Coronary artery (tissue), 2 donors: ENCODE measurements around the gene IGLL5.

Experiments used
- DNase-seq: peaks from one replicate; pipeline ENCODE4 v3.0.0-alpha.2; 2017; ENCODE audit warnings: low spot score
- H3K27ac ChIP-seq, 2 donors: fragments of 200-600 bp; sonication (generic); one replicate each; pipeline ENCODE4 v1.5.1; 2016 to 2019
- H3K4me3 ChIP-seq: fragments of 200-600 bp; sonication (generic); 2 replicates; pipeline ENCODE4 v1.5.1; 2016; ENCODE audit warnings: mild to moderate bottlenecking, moderate library complexity
- TF ChIP-seq, protein P1 (sequence below): fragments of 200-600 bp; sonication (generic); IDR thresholded peaks from one replicate; pipeline ENCODE4 v1.5.1; 2019; ENCODE audit warnings: antibody characterized with exemption

Gene IGLL5

DNA sequence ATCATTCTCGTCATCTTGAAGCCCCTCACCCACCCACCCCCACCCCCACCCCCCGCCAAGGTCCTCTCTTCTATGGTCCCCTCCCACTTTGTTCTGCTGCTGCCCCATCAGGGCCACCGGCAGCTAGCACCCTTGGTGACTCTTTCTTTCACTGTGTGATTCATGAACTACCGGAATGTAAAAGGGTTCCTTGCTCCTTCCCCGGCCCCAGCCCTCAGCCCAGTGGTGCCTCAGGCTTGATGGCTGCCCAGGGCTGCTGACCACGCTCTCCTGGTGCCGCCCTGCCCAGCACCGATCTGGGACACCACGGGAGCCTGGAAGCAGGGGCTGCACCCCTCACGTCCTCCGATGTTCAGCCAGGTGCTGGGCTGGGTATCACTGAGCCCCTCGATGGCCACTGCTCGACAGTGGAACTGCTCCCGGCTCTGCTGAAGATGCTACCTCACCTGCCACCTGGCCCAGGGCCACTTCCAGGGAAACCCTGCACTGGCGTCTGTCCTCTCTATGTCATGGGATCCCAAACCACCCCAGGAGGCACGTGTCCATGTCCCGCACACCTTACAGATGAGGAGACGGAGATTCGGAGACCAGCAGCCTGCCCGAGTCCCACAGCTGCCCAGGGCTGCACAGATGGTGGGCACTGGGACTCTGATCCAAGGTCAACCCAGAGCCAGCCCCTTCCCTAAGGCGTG lies 39.7 kb downstream of the IGLL5 start:
- Histone ChIP-seq H3K27ac (no peak overlapping the region), H3K4me3 (no peak overlapping the region)
- TF ChIP-seq, protein P1, sequence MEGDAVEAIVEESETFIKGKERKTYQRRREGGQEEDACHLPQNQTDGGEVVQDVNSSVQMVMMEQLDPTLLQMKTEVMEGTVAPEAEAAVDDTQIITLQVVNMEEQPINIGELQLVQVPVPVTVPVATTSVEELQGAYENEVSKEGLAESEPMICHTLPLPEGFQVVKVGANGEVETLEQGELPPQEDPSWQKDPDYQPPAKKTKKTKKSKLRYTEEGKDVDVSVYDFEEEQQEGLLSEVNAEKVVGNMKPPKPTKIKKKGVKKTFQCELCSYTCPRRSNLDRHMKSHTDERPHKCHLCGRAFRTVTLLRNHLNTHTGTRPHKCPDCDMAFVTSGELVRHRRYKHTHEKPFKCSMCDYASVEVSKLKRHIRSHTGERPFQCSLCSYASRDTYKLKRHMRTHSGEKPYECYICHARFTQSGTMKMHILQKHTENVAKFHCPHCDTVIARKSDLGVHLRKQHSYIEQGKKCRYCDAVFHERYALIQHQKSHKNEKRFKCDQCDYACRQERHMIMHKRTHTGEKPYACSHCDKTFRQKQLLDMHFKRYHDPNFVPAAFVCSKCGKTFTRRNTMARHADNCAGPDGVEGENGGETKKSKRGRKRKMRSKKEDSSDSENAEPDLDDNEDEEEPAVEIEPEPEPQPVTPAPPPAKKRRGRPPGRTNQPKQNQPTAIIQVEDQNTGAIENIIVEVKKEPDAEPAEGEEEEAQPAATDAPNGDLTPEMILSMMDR: no peak
- DNase-seq: no peak

DNA sequence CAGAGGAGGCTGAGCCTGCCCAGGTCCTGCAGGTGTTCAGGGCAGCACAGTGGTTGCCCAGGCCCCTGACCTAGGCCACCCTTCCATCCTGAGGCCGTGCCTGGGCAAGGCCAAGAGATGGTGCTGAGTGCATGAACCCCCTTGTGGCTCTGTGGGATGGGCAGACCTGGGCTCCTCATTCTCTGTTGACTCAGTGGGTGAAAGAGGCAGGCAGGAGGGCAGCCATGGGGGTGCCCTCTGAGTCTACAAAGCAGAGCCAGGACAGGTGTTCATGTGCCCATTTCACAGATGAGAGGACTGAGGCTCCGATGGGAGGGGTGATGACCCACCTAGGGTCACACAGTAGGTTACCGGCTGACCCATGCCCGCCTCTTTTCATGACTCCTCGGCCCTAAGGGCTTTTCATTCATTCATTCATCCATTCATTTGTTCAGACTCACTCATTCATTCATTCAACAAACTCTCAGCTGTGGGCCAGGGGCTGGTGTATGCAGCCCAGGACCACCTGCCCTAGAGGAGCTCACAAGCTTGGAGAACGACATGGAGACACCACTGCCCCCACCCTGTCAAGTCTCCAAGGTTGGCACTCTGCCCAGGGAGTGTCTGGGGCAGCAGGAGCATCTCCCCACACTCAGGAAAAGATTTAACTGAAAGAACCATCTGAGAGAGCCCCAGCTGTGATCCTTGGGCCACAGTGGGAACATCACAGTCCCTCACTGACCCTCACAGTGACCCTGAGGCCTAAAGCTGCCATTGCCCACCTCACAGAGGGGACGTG lies 40.5 kb downstream of the IGLL5 start:
- DNase-seq: no peak
- TF ChIP-seq, protein P1: no peak
- Histone ChIP-seq H3K4me3 (no peak overlapping the region), H3K27ac (no peak overlapping the region)

DNA sequence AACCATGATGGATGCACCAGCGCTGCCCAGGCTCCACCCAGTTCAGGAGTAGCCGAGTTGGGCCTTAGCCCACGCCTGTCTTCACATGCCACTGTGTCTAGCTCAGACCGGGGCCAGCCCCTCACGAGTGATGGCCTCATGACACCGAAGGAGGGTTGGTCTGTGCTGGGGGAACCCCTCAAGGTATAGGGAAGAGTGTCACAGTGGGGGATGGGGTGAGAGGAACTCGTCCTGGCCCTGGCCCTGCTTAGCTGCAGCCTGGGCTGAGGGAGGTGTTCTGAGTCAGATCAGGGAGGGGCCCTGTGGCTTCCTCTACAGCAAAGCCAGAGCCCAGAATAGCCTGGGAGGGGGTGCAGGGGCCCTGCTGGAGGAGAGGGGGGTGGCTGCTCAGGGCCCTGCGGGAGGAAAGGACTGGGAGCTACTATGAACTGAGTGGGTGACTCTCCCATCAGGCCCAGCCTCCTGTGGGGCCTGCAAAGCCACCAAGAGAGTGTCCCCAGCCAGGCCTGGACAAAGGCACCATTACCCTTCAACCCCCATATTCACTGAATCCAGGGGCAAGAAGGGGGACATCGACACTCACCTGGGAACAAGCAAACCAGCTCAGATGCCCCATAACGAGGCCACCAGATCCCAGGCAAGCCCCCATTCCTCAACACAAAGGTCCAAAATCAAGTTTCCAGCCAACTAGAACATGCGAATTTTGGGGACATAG lies 41.2 kb downstream of the IGLL5 start:
- H3K4me3 ChIP-seq: no peak overlapping the region
- no peak overlapping the region for H3K27ac ChIP-seq
- TF ChIP-seq, protein P1: no peak
- no peak for DNase-seq

DNA sequence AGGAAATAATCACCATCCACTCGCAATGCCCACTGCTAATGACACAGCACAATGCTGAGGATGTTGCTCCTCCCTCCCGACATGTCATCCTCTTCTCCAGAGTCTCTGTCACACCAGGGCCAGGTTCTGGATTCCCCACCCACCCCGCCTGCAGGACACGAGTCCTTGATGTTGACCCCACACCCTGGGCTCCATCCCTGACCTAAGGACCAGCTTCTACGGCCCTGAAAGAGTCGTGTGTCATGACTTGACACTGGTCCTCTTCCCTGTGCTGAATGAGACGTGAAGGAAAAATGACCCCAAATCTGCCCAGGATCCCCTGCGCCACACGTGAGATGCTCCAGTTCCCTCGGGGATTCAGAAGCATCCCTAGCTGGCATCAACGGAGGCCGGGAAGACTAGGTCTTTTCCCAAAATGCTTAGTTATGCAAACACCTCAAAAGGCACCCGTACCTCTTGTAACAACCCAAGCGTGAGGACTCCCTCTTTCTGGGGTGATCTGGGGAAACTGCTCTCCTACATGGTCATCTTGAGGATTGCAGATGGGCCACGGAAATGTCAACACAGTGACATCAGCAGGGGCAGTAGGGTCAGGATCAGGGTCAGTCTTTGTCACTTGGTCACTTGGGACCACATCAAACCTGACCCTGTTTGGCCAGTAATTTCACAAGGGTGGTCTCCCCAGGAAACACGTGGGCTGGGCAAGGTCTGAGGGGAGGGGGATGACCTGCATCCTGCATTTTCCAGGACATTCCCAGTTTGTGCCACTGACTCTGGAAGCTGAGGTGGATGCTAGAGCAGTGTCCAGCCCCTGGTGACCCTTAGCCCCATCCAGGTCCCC lies 42.0 kb downstream of the IGLL5 start:
- Histone ChIP-seq H3K4me3 (no peak overlapping the region), H3K27ac (no peak overlapping the region)
- TF ChIP-seq, protein P1: no peak
- DNase-seq: no peak

DNA sequence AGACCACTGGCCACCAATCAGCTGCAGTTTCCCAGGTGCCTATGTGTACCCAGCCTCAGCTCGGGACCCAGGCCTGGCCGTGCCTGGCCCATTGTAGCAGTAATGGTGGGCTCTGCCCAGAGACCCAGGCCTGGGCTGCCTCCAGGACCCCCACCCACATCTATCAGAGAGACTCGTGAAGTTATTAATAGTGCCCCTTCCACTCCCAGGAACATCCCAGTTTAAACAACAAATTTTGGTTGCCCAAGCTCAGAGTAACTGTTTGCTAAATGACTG lies 42.5 kb downstream of the IGLL5 start:
- Histone ChIP-seq H3K27ac (no peak overlapping the region), H3K4me3 (no peak overlapping the region)
- TF ChIP-seq, protein P1: no peak
- DNase-seq: no peak

DNA sequence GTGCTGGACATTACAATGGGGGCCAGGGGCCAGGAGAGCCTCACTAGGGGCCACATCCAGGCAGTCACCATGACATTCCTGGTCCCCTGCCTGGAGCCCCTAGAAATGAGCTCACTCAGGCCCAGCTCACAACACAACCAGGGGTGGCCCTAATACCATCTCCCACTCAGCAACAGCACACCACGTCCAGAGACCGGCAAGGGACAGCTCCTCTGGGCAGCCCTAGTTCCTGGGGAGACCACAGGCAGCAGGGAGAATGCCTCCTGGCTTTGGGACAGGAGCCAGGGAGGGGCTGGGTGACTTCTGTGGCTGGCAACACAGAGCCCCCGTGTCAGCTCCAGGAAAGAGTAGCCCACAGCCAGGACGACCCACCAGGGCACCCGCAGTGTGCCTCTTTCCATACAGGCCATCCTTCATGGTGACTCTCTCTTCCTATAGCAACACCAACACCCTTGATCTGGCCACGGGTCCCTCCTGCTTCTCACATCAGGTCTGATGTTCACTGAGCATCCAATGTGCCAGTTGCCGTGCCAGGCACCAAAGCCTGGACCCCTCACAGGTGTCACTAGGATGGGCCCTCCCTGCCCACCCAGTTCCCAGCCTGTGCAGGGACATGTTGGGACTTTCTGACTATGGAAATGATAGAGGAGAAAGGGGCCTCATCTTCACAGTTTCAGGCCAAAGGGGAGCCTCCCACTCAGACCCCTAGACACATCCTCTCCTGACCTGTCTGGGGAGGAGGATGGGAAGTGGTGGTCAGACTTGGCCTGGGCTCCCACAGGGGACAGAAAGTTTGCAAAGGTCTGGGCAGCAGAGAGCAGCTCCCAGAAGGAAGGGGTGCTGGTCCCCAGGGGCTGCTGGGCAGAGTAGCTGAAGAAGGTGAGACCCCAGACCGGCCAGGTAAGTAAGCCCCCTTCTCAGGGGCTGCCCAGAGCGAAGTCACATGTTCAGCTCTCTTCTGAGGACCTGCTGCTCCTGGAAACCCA lies 43.2 kb downstream of the IGLL5 start:
- no peak overlapping the region for H3K4me3 ChIP-seq
- TF ChIP-seq, protein P1: no peak
- no peak overlapping the region for H3K27ac ChIP-seq
- DNase-seq: no peak
